GM12872 (cell line): ENCODE results near the gene FILIP1L.

Experiments
- TF ChIP-seq, protein P1 (sequence below): IDR thresholded peaks from 3 replicates; pipeline ENCODE4 v1.5.1; 2011; ENCODE audit warnings: low read depth, mild to moderate bottlenecking, low read length, moderate library complexity; ENCODE audit not compliant: insufficient read depth

FILIP1L gene

GRCh38 chr3:99938270-99938911, 175.9 kb downstream of the FILIP1L start:
- TF ChIP-seq, protein P1, sequence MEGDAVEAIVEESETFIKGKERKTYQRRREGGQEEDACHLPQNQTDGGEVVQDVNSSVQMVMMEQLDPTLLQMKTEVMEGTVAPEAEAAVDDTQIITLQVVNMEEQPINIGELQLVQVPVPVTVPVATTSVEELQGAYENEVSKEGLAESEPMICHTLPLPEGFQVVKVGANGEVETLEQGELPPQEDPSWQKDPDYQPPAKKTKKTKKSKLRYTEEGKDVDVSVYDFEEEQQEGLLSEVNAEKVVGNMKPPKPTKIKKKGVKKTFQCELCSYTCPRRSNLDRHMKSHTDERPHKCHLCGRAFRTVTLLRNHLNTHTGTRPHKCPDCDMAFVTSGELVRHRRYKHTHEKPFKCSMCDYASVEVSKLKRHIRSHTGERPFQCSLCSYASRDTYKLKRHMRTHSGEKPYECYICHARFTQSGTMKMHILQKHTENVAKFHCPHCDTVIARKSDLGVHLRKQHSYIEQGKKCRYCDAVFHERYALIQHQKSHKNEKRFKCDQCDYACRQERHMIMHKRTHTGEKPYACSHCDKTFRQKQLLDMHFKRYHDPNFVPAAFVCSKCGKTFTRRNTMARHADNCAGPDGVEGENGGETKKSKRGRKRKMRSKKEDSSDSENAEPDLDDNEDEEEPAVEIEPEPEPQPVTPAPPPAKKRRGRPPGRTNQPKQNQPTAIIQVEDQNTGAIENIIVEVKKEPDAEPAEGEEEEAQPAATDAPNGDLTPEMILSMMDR = no peak

DNA sequence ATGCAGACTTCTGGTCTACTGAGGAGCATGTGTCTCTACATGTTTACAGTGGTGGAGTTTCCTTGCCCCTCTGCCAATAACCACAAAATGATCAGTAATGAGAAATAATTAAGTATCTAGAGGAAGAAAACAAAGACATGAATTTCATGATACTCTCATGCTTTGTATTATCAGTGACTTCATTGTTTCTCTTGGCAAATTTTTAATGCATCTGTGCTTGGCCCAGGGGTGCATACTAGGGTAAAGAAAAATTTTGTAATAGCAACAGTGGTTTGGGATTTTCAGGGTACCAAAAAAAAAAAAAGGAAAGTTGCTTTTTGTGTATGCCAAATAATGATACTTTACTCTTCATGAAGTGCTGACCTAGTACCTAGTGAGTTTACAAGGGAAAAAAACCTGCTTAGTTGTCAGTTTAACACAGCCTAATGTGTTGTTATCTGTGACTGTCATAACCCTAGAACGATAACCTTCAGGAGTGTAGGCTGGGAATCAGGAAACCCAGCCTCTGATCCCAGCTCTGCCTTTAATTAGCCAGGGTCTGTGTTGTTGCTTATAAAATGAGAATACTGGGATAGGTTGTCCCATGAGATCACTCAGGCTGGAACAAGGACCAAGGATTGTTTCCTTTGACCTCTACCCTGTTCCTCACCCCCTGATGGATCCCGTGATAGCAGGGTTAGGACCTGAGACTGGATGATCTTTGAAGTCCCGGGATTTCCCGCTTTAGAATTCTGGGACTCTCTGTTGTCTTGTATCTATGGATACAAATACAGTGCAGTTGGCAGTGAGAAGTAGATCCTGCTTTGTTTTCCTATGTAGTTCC, 179.1 kb downstream of the FILIP1L start:
- TF ChIP-seq, protein P1 = no peak

DNA sequence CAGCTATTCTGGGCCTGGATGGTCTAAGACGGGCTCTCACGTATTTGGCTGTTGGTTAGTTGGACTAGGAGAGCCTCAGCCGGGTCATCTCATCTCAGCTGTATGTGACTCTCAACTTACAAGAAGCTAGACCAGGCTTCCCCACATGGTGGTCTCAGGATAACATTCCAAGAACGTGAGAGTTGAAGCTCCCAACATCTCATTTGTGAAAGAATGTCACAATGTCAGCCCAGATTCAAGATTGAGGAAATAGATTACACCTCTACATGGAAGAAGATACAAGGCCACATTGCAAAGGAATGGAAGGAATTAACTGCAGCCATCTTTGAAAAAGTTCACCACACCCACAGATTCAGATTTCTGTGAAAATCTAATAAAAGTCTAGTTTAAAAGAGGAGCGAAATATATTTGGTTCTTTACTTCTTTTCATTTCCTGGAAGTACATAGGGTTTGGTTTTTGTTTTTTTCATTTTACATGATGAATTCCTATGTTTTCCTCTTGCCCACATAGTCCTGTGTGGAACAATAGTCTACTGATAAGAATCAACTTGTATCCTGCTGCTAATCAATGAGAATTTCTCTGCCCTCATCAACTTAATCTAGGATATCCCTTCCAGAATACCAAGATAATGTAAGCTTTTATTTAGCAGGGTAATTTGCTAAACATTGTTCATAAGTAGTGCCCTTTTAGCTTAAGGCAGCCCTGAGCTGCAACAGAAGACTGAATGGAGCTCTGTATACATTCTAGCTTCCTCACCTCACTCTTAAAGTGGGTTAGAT, 180.1 kb downstream of the FILIP1L start:
- TF ChIP-seq, protein P1 = no peak

- TF ChIP-seq, protein P1 = no peak
These were observed 183.2 kb downstream of the FILIP1L start for GRCh38 chr3:99931059-99931458.

GRCh38 chr3:99929745-99930139, 184.6 kb downstream of the FILIP1L start:
- TF ChIP-seq, protein P1 = no peak

DNA sequence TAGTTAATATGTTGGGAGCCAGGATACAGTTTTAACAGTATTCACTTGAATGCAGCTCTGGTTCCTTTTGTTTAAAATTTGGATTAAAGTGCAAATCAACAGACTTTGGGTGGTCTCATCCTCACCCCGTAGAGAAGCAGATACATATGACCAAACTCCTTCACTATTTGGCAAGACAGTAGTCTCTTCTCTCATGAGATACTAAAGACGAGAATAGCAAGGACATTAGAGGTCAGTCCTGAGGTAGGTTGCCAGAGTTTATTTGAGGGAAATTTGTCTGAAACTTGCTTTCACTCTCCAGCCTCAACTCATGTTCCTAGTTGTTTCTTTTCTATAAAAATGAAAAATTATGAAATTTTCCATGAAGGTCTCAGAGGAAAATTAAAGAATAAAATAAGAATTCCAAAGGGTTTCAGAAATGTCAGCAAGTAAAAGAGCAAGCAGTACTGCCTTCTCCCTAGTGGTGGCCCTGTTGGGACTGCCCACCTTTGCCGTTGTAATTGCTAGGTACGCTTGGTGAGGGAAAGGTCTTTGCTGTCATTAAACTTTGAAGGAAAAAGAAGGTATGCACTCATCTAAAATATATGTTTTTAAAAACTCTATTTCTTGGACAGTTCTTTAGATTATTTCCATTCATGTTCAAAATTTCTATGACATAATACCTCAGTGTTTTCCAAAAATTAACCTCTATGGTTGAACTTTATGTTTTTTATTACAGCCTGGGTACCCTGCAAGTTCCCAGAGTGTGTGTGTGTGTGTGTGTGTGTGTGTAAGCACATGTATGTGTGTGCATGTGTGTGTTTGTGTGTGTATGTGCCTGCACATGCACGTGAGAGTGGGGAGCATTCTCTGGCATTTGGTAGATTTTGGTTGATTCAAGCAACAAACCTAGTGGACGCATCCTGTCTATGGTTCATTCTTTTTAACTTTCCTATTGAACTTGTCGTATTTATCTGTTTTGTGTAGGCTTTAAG, 185.2 kb downstream of the FILIP1L start:
- TF ChIP-seq, protein P1 = no peak
